WTC11 (cell line): ENCODE data around the gene LYZL2. TPM values are rescaled to one million over a fixed set of nuclear protein-coding genes. Genes with fewer than 3 reads are reported as not detected.
"Not testable (repeated sequence)": the region's sequence is repeated elsewhere in the genome, so short reads cannot be mapped to it uniquely, and the experiment has no call there.

Source experiments
- ATAC-seq: fragments of 200-7000 bp; cut with Tn5 transposase; 2 replicates; pipeline ENCODE4 v1.10.0; 2021; ENCODE audit warnings: mild to moderate bottlenecking, moderate library complexity
- CTCF ChIA-PET: fragments of 300-600 bp; sonication (Branson Sonifier 250); formaldehyde crosslinking; loops from one replicate; lab custom pipeline; 2021; ENCODE audit warnings: antibody characterized with exemption; lab: Charles Lee
- POLR2A ChIA-PET: fragments of 350-600 bp; sonication (Branson Sonifier 250); formaldehyde crosslinking; loops from one replicate; lab custom pipeline; 2021; ENCODE audit warnings: antibody characterized with exemption; lab: Charles Lee
- DNase-seq: peaks from one replicate; pipeline ENCODE4 v3.0.0; 2021; ENCODE audit warnings: low spot score
- H3K27ac Mint-ChIP-seq: 2 replicates; pipeline ENCODE4 v1.8.0; 2021; ENCODE audit warnings: mixed read lengths
- H3K27me3 Mint-ChIP-seq: 2 replicates; pipeline ENCODE4 v1.8.0; 2021; ENCODE audit warnings: low read depth, mild to moderate bottlenecking, moderate library complexity, mixed read lengths
- H3K36me3 Mint-ChIP-seq: 2 replicates; pipeline ENCODE4 v1.8.0; 2021; ENCODE audit warnings: mixed read lengths
- H3K4me1 Mint-ChIP-seq: 2 replicates; pipeline ENCODE4 v1.8.0; 2022; ENCODE audit warnings: mixed read lengths
- H3K4me3 Mint-ChIP-seq: 2 replicates; pipeline ENCODE4 v1.8.0; 2021; ENCODE audit warnings: mild to moderate bottlenecking, moderate library complexity, mixed read lengths
- H3K9me3 Mint-ChIP-seq: 2 replicates; pipeline ENCODE4 v1.8.0; 2021; ENCODE audit warnings: mixed read lengths
- ATF1 ChIP-seq: sonication (generic); formaldehyde crosslinking; IDR thresholded peaks from 2 replicates; pipeline ENCODE4 v1.8.1; 2023; ENCODE audit warnings: mild to moderate bottlenecking, moderate library complexity, missing genetic modification reagents
- FOXK1 ChIP-seq: sonication (generic); formaldehyde crosslinking; IDR thresholded peaks from 2 replicates; pipeline ENCODE4 v1.8.0; 2022; ENCODE audit warnings: mild to moderate bottlenecking, moderate library complexity, missing genetic modification reagents
- PRRX2 ChIP-seq: fragments of 250-450 bp; sonication (Bioruptor Pico); IDR thresholded peaks from 2 replicates; pipeline ENCODE4 v1.8.0; 2021; ENCODE audit warnings: mild to moderate bottlenecking
- RORB ChIP-seq: fragments of 250-450 bp; sonication (Bioruptor Pico); IDR thresholded peaks from 2 replicates; pipeline ENCODE4 v1.9.0; 2021; ENCODE audit warnings: mild to moderate bottlenecking
- SOX15 ChIP-seq: fragments of 250-450 bp; sonication (Bioruptor Pico); IDR thresholded peaks from 2 replicates; pipeline ENCODE4 v1.9.0; 2021; ENCODE audit warnings: mild to moderate bottlenecking
- TCF7 ChIP-seq: sonication (generic); formaldehyde crosslinking; IDR thresholded peaks from 2 replicates; pipeline ENCODE4 v1.8.0; 2022; ENCODE audit warnings: mild to moderate bottlenecking, low read depth, missing genetic modification reagents, moderate library complexity
- TEAD1 ChIP-seq: sonication (generic); formaldehyde crosslinking; IDR thresholded peaks from 2 replicates; pipeline ENCODE4 v1.8.0; 2022; ENCODE audit warnings: mild to moderate bottlenecking, missing genetic modification reagents
- ZNF232 ChIP-seq: sonication (generic); formaldehyde crosslinking; IDR thresholded peaks from 2 replicates; pipeline ENCODE4 v1.8.0; 2022; ENCODE audit warnings: mild to moderate bottlenecking, missing genetic modification reagents
- ZNF263 ChIP-seq: sonication (generic); formaldehyde crosslinking; IDR thresholded peaks from 2 replicates; pipeline ENCODE4 v1.8.1; 2022; ENCODE audit warnings: low read depth, mild to moderate bottlenecking, moderate library complexity, missing genetic modification reagents
- ZNF423 ChIP-seq: fragments of 250-450 bp; sonication (Bioruptor Pico); IDR thresholded peaks from 2 replicates; pipeline ENCODE4 v2.1.2; 2022; ENCODE audit warnings: mild to moderate bottlenecking, moderate library complexity
- total RNA-seq: library from RNA; stranded (reverse); gene quantifications from 3 replicates; pipeline ENCODE4 v1.2.3, GENCODE V29; 2021
- TF ChIP-seq, protein P1 (sequence below): sonication (generic); formaldehyde crosslinking; IDR thresholded peaks from 2 replicates; pipeline ENCODE4 v1.8.1; 2023; ENCODE audit warnings: mild to moderate bottlenecking, missing genetic modification reagents, moderate library complexity
- TF ChIP-seq, protein P2 (sequence below): sonication (generic); formaldehyde crosslinking; conservative IDR thresholded peaks from 2 replicates; pipeline ENCODE4 v1.8.1; 2023; ENCODE audit warnings: mild to moderate bottlenecking, low read depth, missing genetic modification reagents, moderate library complexity
- TF ChIP-seq, protein P3 (sequence below): sonication (generic); formaldehyde crosslinking; IDR thresholded peaks from 2 replicates; pipeline ENCODE4 v1.8.1; 2023; ENCODE audit warnings: mild to moderate bottlenecking, missing genetic modification reagents
- TF ChIP-seq, protein P4 (sequence below): sonication (generic); formaldehyde crosslinking; IDR thresholded peaks from 2 replicates; pipeline ENCODE4 v1.8.0; 2022; ENCODE audit warnings: mild to moderate bottlenecking, missing genetic modification reagents

LYZL2 gene
- total RNA-seq, 1 experiment from 2014 or later = not detected

DNA sequence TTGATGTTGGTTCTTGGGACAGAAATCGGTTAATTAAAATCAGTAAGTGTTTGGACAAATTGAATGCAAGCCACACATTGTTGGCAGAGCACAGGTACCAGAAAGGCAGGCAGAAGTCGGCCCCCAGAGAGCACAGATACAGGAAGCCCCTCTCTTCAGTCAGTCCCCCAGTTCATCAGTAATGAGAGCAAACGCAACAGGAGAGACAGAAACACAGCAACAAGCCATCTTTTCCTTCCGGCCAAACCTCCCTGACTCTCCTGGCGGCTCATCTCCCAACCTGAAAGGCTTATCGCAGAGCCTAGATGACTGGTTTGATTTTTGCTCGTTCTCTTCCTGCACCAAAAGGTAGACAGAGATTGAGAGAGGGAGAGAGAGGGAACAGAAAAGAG is 32.1 kb downstream of the LYZL2 start:
- CTCF ChIA-PET = interaction anchor here (1.2 kb wide), 2 partner anchors 205 to 238 kb away, joined by 3 read pairs; no protein-coding TSS in a partner anchor
- H3K4me3 Mint-ChIP-seq = peak overlapping the region; percentile 37
- ATAC-seq = peak; percentile 60
- DNase-seq, H3K27ac Mint-ChIP-seq, POLR2A ChIA-PET, H3K9me3 Mint-ChIP-seq, H3K36me3 Mint-ChIP-seq: not testable (repeated sequence)
- H3K4me1 Mint-ChIP-seq = peaks cover 44% of the 10 kb centered on the region
- H3K27me3 Mint-ChIP-seq = peaks cover 82% of the 10 kb centered on the region

DNA sequence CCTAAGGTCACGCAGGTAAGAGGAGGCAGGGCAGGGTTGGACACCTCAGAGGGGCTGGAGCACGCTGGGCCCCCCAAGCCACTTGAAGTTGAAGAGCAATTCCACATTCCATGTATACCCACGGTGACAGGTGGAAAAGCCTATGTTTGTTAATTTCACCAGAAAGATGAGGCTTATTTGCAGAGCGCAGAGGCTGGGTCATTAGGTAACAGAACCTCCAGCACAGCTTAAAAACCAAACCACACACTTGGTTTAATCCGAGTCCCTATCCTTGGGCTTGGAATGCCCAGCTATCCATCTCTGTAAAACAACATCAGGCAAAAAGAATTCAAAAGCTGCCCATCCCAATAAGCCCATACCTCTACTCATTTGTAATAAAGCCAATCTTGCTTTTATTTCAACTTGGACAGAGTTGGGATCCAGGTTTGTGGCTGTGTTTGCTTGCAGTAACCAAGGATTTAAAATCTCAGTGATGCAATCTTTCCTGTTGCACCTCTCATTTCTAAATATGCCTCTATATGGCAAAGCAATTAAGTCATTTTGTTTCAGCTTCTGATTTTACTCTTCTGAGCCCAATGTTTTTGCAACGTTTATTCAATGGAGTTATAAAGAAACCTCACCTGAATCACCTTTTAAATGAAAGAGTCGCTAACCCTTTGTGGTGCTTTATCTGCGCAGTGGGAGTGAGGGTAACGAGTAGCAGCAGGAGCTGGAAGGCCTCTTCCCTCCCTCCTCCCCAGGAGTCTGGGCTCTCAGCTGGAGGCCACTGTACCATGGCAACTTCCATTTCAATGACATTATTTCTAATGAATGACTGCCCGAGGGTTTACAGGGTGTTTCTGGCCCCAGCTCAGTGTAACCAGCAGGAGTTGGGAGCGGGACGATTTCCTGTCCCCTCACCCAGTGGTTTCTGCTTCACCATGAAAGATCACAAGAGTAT is 32.8 kb downstream of the LYZL2 start:
- DNase-seq, H3K9me3 Mint-ChIP-seq, H3K27ac Mint-ChIP-seq, POLR2A ChIA-PET, H3K36me3 Mint-ChIP-seq: not testable (repeated sequence)
- Mint-ChIP-seq H3K27me3 (peaks cover 87% of the 10 kb centered on the region), H3K4me1 (peaks cover 44% of the 10 kb centered on the region), H3K4me3 (peak overlapping the region; percentile 37)
- peak; percentile 72 for ATAC-seq
- TF ChIP-seq ZNF423 (CRISPR knock-in tag) = peak; percentile 54; the same call in 1 of the 2 replicates
- 0 out of 2 replicates have a peak, but pooled peaks have one; percentile 23 for TF ChIP-seq TEAD1 (CRISPR knock-in tag)
- CTCF ChIA-PET = interaction anchor here (0.5 to 1.2 kb wide), 3 partner anchors 163 to 237 kb away, joined by 3 read pairs; no protein-coding TSS in a partner anchor

DNA sequence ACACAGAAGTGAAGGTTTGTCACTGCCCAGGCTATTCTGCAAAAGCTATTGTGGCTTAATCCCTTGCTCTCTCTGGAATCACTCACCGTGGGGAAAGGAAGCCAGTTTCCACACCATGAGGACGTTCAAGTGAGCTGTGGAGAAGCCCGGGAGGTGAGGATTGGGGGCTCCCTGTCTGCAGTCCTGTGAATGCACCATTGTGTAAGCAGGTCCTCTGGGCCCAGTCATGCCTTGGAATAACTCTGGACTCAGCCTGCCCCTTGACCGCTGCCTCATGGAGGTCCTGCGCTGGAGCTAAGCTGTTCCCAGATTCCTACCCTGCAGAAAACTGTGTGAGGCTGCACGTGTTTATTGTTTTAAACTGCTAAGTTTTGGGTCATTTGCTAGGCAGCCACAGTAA is 33.5 kb downstream of the LYZL2 start:
- CTCF ChIA-PET = interaction anchor here (1.2 kb wide), 1 partner anchor 236 kb away, joined by 3 read pairs; no protein-coding TSS in a partner anchor
- peaks cover 44% of the 10 kb centered on the region for H3K4me1 Mint-ChIP-seq
- TF ChIP-seq TCF7 = no peak
- no peak for DNase-seq
- H3K4me3 Mint-ChIP-seq = no peak overlapping the region
- H3K27ac Mint-ChIP-seq = no peak overlapping the region
- ATAC-seq = no peak
- H3K27me3 Mint-ChIP-seq = peaks cover 92% of the 10 kb centered on the region
- no peaks in the 10 kb centered on the region for H3K9me3 Mint-ChIP-seq
- no peaks in the 10 kb centered on the region for H3K36me3 Mint-ChIP-seq
- POLR2A ChIA-PET = no interaction called here

DNA sequence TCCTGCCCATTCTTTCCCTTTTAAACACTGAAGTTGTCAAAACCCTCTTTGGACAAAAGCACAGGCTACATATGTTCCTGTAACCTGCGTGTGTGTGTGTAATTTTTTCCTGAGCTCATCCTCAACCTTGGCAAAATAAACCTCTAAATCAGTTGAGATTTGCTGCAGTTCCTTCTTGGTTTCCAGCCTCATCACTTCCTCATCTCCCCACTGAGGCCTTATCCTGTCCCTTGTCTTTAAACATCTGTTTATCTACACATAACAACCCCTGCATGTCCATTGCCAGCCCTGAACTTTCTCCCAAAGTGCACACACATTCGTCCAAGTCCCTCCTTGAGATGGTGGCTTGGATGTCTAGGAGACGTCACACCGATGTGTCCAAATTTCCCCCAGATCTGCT is 35.5 kb downstream of the LYZL2 start:
- Mint-ChIP-seq H3K9me3 (no peaks in the 10 kb centered on the region), H3K27ac (no peak overlapping the region), H3K4me3 (no peak overlapping the region), H3K36me3 (no peaks in the 10 kb centered on the region), H3K4me1 (peaks cover 41% of the 10 kb centered on the region), H3K27me3 (peaks cover 77% of the 10 kb centered on the region)
- ChIA-PET CTCF (interaction anchor here (4.5 kb wide), 1 partner anchor 13 kb away, joined by 56 read pairs; no protein-coding TSS in a partner anchor), POLR2A (no interaction called here)
- TF ChIP-seq, protein P1, sequence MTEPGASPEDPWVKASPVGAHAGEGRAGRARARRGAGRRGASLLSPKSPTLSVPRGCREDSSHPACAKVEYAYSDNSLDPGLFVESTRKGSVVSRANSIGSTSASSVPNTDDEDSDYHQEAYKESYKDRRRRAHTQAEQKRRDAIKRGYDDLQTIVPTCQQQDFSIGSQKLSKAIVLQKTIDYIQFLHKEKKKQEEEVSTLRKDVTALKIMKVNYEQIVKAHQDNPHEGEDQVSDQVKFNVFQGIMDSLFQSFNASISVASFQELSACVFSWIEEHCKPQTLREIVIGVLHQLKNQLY (CRISPR knock-in tag) = no peak
- TF ChIP-seq, protein P2, sequence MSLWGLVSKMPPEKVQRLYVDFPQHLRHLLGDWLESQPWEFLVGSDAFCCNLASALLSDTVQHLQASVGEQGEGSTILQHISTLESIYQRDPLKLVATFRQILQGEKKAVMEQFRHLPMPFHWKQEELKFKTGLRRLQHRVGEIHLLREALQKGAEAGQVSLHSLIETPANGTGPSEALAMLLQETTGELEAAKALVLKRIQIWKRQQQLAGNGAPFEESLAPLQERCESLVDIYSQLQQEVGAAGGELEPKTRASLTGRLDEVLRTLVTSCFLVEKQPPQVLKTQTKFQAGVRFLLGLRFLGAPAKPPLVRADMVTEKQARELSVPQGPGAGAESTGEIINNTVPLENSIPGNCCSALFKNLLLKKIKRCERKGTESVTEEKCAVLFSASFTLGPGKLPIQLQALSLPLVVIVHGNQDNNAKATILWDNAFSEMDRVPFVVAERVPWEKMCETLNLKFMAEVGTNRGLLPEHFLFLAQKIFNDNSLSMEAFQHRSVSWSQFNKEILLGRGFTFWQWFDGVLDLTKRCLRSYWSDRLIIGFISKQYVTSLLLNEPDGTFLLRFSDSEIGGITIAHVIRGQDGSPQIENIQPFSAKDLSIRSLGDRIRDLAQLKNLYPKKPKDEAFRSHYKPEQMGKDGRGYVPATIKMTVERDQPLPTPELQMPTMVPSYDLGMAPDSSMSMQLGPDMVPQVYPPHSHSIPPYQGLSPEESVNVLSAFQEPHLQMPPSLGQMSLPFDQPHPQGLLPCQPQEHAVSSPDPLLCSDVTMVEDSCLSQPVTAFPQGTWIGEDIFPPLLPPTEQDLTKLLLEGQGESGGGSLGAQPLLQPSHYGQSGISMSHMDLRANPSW (CRISPR knock-in tag) = no peak
- no peak for TF ChIP-seq TCF7
- no peak for TF ChIP-seq SOX15 (CRISPR knock-in tag)
- TF ChIP-seq, protein P3, sequence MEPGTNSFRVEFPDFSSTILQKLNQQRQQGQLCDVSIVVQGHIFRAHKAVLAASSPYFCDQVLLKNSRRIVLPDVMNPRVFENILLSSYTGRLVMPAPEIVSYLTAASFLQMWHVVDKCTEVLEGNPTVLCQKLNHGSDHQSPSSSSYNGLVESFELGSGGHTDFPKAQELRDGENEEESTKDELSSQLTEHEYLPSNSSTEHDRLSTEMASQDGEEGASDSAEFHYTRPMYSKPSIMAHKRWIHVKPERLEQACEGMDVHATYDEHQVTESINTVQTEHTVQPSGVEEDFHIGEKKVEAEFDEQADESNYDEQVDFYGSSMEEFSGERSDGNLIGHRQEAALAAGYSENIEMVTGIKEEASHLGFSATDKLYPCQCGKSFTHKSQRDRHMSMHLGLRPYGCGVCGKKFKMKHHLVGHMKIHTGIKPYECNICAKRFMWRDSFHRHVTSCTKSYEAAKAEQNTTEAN (CRISPR knock-in tag) = no peak
- TF ChIP-seq PRRX2 (CRISPR knock-in tag) = no peak
- TF ChIP-seq FOXK1 = no peak
- no peak for TF ChIP-seq ATF1
- TF ChIP-seq, protein P4, sequence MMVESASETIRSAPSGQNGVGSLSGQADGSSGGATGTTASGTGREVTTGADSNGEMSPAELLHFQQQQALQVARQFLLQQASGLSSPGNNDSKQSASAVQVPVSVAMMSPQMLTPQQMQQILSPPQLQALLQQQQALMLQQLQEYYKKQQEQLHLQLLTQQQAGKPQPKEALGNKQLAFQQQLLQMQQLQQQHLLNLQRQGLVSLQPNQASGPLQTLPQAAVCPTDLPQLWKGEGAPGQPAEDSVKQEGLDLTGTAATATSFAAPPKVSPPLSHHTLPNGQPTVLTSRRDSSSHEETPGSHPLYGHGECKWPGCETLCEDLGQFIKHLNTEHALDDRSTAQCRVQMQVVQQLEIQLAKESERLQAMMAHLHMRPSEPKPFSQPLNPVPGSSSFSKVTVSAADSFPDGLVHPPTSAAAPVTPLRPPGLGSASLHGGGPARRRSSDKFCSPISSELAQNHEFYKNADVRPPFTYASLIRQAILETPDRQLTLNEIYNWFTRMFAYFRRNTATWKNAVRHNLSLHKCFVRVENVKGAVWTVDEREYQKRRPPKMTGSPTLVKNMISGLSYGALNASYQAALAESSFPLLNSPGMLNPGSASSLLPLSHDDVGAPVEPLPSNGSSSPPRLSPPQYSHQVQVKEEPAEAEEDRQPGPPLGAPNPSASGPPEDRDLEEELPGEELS (CRISPR knock-in tag) = no peak
- TF ChIP-seq RORB (CRISPR knock-in tag) = no peak
- TF ChIP-seq ZNF263 (CRISPR knock-in tag) = no peak
- no peak for TF ChIP-seq ZNF232 (CRISPR knock-in tag)
- ATAC-seq (no peak), DNase-seq (no peak)

DNA sequence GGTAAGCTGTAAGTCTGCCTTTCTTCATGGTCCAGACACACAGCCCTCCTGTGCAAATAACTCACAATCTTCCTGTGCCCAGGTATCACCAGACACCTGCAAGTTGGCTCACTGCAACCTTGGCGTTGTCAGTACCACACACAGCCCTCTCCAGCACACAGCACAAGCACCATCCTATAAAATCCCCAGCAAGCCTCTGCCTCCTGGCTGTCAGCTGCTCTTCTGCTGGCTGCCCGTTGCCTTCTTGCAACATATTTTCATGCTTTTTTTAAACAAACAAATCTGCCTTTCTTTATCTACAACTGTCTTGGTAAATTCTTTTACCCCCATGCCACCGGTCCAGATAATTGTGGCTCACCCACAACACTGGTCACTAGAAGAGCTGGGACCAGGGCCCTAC is 36.8 kb downstream of the LYZL2 start:
- Mint-ChIP-seq H3K27me3 (peaks cover 64% of the 10 kb centered on the region), H3K4me1 (peaks cover 31% of the 10 kb centered on the region)
- H3K36me3 Mint-ChIP-seq, ATAC-seq, H3K27ac Mint-ChIP-seq, DNase-seq, H3K9me3 Mint-ChIP-seq, POLR2A ChIA-PET, H3K4me3 Mint-ChIP-seq: not testable (repeated sequence)
- CTCF ChIA-PET = interaction anchor here (1.0 to 4.5 kb wide), 2 partner anchors 11 to 47 kb away, joined by 4 to 56 read pairs; no protein-coding TSS in a partner anchor
